RWPE1 (cell line): ENCODE results near the gene CMIP.

ENCODE experiments used
- CTCF ChIA-PET: fragments of 350-600 bp; sonication (Branson Sonifier 250); formaldehyde crosslinking; extraction: SDS; loops from one replicate; lab custom pipeline; 2021; lab: Yijun Ruan, JAX
- POLR2A ChIA-PET: fragments of 400-600 bp; formaldehyde crosslinking; extraction: SDS; loops from one replicate; lab custom pipeline; 2020; ENCODE audit warnings: antibody characterized with exemption; ENCODE audit not compliant: low non-redundant PET; lab: Yijun Ruan, JAX
- DNase-seq: peaks from one replicate; pipeline ENCODE4 v3.0.0; 2012; ENCODE audit warnings: low spot score
- H3K27ac ChIP-seq: fragments of 450-650 bp; 2 replicates; pipeline ENCODE4 v1.5.1; 2017
- CTCF ChIP-seq: fragments of 450-650 bp; conservative IDR thresholded peaks from 2 replicates; pipeline ENCODE4 v1.5.1; 2017; ENCODE audit warnings: low read depth, mild to moderate bottlenecking

CMIP gene

DNA sequence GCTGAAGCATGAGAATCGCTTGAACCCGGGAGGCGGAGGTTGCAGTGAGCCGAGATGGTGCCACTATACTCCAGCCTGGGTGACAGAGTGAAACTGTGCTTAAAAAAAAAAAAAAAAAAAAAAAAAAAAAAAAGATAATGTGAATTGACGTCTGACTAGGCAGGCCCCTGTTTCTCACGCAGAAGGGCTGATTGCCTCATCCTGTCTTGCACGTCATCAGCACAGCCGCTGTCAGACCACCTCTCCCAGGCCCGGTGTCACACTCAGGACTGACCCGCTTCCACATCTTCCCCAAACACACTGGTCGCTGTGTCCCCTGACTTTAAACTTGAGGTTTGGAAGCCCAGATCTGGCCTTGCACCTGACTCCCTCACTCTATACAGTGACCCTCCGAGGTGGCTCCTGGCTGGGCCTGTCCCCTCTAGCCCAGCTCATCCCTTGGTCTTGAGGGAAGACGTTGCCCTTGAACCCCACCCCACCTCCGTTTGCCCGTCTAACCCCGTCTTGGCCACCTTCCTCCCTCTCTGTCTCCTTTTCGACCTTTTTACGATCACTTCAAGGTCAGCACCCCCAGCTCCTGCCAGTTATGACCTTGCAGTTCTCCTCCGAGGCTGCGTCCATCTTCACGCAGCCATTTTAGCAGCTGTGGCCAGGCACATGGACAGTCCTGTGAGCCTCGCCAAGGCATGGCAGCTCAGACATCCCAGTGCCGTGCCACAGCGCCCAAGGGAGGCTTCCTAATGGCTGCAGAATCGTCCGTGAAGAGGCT, 184.6 kb downstream of the CMIP start:
- DNase-seq: no peak
- ChIA-PET POLR2A (no interaction called here), CTCF (interaction anchor here (0.7 kb wide), 1 partner anchor 12 kb away, joined by 5 read pairs; no protein-coding TSS in a partner anchor)
- H3K27ac ChIP-seq: no peak overlapping the region; the same call in 1 of the 2 replicates
- no peak for TF ChIP-seq CTCF

GRCh38 chr16:81629896-81630634, 185.5 kb downstream of the CMIP start:
- ChIA-PET POLR2A (interaction anchor here (0.6 kb wide), 2 partner anchors 19 to 104 kb away, joined by 3 to 7 read pairs; no protein-coding TSS in a partner anchor), CTCF (interaction anchor here (0.7 kb wide), 1 partner anchor 11 kb away, joined by 5 read pairs; no protein-coding TSS in a partner anchor)
- TF ChIP-seq CTCF: no peak
- no peak overlapping the region; the same call in 1 of the 2 replicates for H3K27ac ChIP-seq
- DNase-seq: no peak

DNA sequence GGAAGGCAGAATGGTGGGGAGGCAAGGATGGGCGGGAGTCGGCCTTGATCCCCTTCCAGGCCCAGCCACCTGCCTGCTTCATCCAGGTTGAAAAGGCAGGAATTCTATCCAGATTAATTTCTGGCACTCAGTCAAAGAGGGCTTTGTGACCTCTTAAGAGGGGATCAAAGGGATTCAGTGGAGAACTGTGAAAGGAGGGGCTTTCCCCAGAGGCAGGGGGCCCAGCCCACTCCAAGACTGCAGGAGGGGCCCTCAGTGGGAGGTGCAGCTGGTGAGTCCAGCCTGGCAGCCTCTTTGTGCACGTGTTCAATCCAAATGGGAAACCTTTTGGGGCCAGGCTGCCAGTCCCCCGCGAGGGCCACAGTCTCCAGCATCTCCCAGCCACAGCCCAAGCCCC, 186.0 kb downstream of the CMIP start:
- no peak for TF ChIP-seq CTCF
- peak overlapping the region; percentile 40 for H3K27ac ChIP-seq
- ChIA-PET POLR2A (interaction anchor here (0.6 kb wide), 1 partner anchor 104 kb away, joined by 3 read pairs; no protein-coding TSS in a partner anchor), CTCF (interaction anchor here (0.9 kb wide), 1 partner anchor 100 kb away, joined by 4 read pairs; no protein-coding TSS in a partner anchor)
- DNase-seq: no peak

- H3K27ac ChIP-seq: peak overlapping the region; percentile 49
- CTCF ChIA-PET: interaction anchor here (0.5 kb wide), 1 partner anchor 10 kb away, joined by 3 read pairs; no protein-coding TSS in a partner anchor
- no peak for TF ChIP-seq CTCF
- peak; percentile 62 for DNase-seq
- POLR2A ChIA-PET: no interaction called here
Measured at GRCh38 chr16:81632392-81633146, 188.0 kb downstream of the CMIP start.

DNA sequence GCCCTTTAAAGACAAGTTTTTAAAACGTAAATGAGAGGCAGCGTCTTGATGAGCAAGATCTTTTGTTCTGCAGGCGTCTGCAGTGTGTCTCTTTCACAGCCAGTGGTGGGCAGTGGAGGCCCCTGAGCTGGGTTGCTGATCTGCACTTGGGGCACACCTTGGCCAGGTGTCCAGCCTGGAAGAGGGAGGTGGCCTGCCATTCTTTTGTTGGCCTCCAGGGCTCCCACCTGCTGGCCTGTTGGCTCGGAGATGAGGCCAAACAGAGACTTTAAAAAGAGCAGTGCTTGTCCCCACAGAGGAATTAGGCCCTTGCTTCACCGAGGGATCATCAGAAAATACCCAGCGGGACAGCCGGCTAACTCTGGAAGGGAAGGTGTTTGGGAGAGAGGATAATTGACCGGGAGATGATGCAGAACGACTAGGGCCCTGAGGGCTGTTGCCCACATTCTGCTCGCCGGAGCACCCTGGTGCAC, 188.6 kb downstream of the CMIP start:
- no peak for TF ChIP-seq CTCF
- no peak for DNase-seq
- POLR2A ChIA-PET: no interaction called here
- peak overlapping the region; percentile 49 for H3K27ac ChIP-seq
- CTCF ChIA-PET: interaction anchor here (0.5 kb wide), 1 partner anchor 11 kb away, joined by 3 read pairs; no protein-coding TSS in a partner anchor
